ENCODE data around the gene MPL.

Gene MPL

DNA sequence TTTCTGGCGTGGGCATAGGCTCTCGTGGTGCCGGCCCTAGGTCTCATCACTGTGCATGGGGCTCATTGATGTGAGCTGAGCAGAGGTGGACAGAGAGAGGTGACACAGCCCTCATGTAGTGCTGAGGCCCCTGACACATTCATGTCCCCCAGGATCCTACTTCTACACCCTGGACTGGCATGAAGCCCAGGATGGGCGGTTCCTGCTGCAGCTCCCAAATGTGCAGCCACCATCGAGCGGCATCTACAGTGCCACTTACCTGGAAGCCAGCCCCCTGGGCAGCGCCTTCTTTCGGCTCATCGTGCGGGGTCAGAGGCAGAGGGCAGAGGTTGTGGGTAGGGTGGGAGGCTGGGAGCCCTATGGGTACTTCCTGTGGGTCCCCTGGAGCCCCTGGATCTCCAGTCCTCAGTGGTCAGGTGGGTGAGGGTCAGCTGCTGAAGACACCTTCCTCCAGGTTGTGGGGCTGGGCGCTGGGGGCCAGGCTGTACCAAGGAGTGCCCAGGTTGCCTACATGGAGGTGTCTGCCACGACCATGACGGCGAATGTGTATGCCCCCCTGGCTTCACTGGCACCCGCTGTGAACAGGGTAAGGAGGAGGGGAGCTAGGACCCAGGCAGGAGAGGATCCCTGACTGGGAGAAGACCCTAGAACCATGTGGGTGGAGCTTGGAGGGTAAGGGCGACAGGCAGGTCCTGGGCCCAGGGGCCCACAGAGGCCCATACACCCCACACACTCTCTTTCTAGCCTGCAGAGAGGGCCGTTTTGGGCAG, 30.7 kb upstream of the MPL start:
- no peak for DNase-seq

DNA sequence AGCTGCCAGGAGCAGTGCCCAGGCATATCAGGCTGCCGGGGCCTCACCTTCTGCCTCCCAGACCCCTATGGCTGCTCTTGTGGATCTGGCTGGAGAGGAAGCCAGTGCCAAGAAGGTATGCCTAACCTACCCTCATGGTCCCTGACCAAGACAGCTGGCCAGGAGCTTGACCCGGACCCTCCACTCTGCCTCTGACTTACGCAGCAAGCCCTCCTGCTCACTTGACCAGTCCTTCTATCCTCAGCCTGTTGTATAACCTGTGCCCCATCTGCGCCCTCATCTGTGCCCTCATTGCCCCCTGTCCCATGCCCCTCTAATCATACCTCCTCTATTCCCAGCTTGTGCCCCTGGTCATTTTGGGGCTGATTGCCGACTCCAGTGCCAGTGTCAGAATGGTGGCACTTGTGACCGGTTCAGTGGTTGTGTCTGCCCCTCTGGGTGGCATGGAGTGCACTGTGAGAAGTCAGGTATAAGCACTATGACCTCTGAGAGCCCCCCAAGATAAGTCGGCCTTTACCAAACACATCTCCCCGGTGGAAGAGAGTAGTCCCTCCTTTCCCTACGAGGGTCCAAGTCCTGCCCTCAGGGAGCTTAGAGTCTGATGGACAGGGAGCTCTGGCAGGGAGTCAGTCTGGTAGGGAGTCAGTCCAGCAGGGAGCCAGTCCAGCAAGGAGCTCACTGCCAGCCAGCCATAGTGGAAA, 30.0 kb upstream of the MPL start:
- no peak for DNase-seq

DNA sequence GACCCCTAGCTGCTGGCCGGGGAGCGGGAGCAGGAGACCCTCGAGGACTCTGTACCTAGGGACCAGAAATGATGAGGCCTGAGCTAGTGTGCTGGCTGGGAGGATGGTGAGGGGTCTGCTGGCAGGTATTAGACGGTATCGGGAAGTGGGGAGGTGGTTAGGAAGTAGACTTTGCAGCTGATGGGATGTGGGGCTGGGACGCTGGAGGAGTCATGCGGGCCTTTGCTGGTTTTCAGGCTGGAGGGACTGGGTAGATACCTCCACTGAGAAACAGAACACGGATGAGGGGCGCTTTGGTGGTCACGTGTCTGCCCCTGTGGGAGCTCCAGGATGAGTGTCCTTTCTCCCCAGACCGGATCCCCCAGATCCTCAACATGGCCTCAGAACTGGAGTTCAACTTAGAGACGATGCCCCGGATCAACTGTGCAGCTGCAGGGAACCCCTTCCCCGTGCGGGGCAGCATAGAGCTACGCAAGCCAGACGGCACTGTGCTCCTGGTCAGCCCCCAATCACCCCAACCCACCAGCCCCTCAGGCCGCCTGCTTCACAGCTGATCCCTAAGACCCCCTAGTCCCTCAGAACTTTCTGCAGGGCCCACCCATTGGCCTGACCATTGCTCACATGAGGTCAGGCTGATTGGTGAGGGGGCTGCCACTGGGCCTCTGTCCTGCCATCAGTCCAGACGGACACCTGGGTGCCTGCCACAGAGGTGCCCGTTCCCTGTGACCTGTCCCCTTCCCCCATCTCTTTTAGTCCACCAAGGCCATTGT, 28.8 kb upstream of the MPL start:
- DNase-seq: no peak

DNA sequence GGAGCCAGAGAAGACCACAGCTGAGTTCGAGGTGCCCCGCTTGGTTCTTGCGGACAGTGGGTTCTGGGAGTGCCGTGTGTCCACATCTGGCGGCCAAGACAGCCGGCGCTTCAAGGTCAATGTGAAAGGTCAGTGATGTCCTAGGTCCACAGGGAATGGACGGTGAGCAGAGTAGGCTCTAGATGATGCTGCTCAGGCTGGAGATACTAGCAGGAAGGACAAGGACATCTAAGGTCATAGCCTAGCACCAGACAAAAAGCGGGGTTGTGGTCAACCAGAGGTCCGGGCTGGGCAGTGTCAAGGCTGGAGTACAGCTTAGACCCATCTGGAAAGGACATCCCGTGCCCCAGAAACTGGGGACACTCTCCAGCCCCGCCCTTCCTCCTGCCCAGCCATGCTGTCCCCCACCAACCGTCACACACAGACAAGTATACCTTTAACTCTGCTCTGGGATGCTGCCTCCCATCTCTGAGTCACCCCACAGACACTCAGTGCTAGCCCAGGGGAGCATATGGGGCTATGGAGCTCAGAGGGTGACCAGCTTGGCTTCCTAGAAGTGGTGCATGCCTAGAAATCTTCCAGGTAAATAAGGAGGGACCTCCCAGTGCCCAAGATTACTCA, 28.1 kb upstream of the MPL start:
- no peak for DNase-seq

DNA sequence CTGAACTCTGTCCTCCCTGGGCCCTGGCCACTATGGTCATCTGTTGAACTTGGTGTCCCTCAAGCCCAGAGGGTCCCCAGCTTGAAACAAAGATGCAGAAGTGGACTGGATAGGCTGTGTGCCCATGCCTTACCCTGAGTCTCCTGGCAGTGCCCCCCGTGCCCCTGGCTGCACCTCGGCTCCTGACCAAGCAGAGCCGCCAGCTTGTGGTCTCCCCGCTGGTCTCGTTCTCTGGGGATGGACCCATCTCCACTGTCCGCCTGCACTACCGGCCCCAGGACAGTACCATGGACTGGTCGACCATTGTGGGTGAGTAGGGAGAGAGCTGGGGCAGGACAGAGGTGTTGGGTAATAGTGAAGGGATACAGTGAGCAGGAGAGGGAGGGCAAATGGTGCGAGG, 26.1 kb upstream of the MPL start:
- no peak for DNase-seq

DNA sequence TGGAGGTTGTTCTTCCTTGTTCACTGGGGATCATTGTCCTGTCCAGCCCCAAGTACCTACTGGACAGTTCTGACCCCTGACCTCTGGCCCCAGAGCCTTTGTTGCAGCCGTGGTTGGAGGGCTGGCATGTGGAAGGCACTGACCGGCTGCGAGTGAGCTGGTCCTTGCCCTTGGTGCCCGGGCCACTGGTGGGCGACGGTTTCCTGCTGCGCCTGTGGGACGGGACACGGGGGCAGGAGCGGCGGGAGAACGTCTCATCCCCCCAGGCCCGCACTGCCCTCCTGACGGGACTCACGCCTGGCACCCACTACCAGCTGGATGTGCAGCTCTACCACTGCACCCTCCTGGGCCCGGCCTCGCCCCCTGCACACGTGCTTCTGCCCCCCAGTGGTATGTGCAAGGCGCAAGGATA, 25.4 kb upstream of the MPL start:
- DNase-seq: no peak

DNA sequence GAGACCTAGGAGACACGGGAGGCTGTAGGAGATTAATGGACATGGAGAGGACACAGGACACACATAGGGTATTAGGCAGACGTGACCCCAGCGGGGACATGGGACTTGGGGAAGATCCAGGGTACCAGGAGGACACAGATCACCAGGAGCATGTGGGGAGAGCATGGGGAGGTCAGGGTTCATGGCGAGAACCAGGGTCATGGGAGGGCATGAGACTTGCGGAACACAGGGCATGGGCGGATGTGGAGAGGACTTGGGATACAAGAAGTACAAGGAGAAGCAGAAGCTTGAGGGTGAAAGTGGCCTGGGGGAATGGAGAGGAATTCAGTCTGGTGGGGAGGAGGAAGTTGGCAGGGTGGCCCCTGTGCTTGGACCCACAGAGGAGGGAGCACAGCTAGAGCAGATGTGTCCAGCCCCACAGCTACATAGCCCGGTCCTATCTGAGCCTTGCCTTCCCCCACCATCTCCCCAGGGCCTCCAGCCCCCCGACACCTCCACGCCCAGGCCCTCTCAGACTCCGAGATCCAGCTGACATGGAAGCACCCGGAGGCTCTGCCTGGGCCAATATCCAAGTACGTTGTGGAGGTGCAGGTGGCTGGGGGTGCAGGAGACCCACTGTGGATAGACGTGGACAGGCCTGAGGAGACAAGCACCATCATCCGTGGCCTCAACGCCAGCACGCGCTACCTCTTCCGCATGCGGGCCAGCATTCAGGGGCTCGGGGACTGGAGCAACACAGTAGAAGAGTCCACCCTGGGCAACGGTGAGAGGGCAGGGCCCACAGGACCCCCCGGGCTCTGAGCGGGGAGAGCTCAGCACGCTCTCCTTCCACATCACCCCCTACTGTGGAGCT, 24.7 kb upstream of the MPL start:
- no peak for DNase-seq

DNA sequence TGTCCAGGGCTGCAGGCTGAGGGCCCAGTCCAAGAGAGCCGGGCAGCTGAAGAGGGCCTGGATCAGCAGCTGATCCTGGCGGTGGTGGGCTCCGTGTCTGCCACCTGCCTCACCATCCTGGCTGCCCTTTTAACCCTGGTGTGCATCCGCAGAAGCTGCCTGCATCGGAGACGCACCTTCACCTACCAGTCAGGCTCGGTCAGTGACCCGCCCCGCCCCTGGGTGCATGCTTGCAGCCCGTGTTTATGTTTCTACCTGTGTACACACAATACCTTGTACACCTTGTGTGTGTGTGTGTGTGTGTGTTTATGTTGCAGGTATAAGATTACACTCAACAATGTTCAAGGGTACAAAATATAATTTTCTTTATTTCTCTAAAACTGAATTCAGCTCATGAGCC, 23.8 kb upstream of the MPL start:
- DNase-seq: no peak

DNA sequence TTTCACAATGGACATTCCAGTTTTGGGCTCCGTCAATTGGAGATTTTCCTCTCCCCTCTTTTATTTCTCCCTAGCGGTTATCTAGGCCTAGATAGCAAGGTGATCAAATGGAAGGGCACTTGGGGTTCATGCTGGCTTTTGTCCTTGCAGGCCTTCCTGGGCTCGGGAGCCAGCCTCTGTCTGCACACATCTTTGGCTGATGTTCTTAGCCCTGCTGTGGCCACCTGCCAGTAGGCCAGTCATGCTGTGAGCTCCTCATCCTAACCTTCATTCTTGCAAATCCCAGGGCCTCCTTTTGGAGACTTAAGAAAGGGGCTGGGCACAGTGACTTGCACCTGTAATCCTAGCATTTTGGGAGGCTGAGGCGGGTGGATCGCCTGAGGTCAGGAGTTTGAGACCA, 23.4 kb upstream of the MPL start:
- no peak for DNase-seq

DNA sequence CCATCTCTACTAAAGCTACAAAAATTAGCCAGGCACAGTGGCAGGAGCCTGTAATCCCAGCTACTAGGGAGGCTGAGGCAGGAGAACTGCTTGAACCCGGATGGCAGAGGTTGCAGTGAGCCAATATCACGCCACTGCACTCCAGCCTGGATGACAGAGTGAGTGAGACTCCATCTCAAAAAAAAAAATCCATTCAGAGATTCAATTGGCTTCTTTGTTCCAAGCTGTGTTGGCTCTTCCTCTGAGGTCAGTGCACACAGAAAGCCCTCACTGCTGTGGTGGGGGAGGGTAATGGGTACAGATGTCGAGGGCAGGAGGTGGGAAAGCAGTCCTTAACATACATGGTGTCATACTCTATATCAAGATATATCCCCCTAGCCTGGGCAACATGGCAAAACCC, 22.1 kb upstream of the MPL start:
- no peak for DNase-seq

DNA sequence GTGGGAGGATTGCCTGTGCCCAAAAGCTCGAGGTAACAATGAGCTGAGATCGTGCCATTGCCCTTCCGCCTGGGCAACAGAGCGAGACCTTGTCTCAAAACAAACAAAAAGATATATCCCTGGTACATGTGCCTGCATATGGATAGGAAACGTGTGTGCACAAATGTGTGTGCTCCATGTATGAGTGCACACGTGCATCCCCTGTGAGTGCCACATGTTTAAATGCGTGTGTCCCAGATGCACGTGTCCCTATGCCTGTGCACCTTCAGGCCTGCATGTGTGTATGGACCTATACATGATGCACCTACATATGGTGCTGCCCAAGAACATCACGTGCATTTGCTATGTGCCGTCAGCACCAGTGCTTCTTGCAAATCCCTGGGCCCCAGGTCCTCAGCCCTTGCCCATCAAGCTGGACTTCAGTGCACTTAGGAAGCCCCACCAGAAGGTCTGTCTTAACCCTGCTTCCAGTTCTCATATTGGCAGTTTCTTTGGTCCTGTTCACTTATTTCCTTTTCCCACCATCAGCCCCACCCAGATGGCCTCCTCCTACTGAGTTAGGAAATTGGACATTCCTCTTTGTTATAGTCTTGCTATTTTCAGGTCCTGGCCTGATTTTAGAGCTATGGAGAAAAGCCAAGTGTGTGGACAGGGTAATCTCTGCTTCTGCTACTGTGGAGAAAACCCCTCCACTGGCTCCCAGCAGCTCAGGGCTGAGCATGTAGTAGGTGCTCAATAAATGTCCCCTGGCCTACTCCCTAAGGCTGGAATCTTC, 21.5 kb upstream of the MPL start:
- DNase-seq: no peak

DNA sequence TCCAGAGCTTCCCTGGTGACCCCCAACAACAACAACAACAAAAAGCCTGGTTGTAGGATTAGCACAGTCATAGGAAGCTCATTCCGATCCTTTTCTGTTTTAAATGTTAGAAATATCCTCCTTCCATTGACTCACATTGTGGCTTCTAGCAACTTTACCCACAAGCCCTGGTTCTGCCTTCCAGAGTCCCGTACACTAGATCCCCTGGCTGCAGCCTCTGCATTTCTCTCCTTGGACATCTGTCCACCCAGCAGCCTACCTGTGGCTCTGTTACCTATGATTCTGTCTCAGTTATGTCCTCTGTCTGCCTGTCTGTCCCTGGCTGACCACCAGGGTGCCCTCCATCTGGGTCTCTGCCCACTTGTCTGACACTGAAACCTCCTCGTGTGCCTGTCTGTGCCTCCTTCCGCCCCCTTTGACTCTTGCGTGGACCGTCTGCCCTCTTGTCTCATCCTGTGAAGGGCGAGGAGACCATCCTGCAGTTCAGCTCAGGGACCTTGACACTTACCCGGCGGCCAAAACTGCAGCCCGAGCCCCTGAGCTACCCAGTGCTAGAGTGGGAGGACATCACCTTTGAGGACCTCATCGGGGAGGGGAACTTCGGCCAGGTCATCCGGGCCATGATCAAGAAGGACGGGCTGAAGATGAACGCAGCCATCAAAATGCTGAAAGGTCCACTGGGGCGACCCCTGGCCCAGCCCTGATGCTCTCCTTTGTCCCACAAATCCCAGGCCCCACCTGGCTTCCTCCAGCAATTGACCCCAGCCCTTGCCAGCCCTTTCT, 20.7 kb upstream of the MPL start:
- no peak for DNase-seq

DNA sequence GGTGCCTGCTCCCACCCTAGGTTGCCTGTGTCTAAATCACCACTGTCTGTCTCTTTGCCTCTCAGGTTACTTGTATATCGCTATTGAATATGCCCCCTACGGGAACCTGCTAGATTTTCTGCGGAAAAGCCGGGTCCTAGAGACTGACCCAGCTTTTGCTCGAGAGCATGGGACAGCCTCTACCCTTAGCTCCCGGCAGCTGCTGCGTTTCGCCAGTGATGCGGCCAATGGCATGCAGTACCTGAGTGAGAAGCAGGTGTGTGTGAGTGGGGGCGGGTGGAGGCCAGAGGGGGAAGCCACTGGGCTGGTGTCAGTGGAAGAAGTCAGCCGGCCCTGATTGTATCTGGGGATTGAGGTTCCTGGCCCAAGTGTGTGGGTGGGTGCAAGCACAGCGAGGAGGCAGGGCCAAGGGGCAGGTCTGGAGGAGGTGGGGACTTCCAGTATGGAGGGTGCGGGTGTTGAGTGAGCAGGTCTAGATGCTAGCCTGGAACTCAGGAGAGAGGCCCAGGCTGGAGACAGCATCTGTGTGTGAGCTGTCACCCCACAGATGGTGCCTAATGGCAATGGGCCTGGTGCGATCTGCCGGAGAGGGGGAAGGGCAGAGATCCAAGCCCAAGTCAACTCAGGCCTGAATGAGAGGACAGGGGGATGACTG, 19.7 kb upstream of the MPL start:
- DNase-seq: no peak

DNA sequence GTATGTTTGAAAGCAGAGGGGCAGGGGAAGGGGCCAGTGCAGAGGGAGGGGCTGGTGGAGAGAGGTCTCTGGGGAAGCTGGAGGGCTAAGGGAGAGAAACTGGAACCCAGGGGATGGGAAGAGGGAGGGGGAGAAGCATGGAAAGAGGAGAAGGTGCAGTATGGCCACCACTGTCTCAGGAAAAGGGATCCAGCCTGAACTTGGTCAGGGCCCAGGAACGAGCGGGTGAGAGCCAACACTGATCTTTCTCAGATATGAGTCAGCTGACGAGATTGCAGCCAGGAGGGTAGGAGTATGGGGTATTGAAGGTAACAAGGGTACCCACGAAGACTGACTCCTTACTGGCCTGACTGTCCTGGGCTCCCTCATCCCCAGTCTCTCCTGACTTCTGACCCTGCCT, 18.8 kb upstream of the MPL start:
- no peak for DNase-seq

DNA sequence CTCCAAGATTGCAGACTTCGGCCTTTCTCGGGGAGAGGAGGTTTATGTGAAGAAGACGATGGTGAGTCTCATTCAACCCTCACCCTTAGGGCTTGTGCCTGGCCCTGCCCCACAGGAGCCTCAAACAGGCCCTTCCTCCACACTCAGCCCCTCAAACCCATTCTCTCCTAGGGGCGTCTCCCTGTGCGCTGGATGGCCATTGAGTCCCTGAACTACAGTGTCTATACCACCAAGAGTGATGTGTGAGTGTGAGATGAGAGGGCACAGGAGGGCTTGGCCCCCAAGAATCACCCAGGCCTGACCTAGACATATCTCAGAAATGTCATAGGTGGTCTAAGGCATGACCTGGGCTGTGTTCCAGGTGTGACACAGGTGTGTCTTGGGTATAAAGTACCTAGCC, 18.3 kb upstream of the MPL start:
- DNase-seq: no peak

DNA sequence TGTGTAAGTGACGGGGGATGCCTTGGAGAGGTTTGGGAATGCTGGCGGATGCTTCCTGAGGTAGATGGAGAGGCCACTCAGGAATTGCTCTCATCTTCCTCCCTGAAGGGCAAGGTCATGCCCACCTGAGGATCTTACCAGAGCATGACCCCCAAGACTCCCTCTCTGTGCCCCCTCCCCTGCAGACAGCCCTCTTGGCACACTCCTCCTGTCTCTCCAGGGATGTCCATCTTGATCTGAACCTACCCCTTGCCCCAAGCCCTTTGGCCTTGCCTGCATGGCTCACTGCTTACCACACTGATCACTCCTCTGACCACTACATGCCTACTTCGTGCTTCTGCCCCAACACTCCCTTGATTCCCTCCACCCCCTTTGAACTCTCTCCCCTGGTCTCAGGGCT, 17.9 kb upstream of the MPL start:
- DNase-seq: no peak

DNA sequence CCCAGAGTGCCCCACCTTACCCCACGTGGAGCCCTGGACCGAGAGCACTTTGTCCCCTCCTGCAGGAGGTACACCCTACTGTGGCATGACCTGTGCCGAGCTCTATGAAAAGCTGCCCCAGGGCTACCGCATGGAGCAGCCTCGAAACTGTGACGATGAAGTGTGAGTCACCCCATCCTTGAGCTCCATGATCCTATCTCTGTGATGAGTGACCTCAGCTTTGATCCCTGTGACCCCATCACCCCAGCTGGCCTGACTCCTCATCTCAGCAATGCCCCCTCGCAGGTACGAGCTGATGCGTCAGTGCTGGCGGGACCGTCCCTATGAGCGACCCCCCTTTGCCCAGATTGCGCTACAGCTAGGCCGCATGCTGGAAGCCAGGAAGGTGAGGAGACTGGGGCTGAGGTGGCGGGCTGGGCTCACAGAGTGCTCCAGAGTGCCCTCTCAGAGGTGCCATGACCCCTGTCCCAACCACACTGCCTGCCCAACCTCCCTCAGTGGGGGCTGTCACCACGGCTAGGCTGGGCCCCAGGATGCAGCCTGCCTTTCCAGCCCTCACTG, 16.2 kb upstream of the MPL start:
- no peak for DNase-seq

DNA sequence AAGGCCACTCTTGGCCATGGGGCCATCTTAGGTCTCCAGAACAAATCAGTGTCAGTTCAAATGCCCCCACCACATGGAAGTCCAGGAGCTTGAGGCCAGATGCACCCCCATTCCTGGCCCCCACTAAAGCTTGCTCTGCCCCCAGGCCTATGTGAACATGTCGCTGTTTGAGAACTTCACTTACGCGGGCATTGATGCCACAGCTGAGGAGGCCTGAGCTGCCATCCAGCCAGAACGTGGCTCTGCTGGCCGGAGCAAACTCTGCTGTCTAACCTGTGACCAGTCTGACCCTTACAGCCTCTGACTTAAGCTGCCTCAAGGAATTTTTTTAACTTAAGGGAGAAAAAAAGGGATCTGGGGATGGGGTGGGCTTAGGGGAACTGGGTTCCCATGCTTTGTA, 15.1 kb upstream of the MPL start:
- no peak for DNase-seq

DNA sequence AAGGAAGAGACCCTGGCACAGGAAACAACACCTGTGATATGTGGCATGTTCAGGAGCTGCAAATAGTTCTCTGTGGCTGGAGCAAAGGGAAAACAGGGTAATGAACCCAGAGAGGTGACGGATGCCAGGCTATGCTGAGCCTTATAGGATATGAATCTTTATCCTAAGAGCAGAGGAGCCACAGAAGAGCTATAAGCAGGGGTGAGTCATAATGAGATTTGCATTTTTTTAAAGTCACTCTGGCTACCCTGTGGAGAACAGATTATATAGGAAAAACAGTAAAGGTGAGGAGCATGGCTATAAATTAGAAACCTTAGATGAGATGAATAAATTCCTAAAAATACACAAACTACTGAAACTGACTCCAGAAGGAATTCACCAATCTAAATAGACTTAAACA, 12.8 kb upstream of the MPL start:
- no peak for DNase-seq

DNA sequence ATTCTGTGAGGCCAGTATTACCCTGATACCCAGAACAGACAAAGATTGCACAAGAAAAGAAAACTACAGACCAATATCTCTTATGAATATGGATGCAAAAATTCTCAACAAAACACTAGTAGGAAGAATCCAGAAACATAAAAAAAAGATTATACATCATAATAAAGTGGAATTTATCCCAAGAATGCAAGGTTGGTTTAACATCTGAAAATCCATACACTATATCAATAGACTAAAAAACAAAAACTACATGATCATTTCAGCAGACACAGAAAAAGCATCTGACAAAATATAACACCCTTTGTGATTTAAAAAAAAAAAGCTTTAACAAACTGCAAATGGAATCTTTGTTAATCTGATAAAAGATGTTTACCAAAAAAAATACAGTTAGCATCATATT, 12.2 kb upstream of the MPL start:
- no peak for DNase-seq
